Upper lobe of left lung (tissue), 4 donors: ENCODE measurements around the gene RBM20.

Source experiments
- CTCF ChIP-seq, 6 experiments: fragments of 450-650 bp in 4 of 6; fragments of 200-600 bp in 2 of 6; sonication (generic) in 2 of 6; IDR thresholded peaks; one replicate each; pipeline ENCODE4 v1.5.1; 2016 to 2019; ENCODE audit warnings: antibody characterized with exemption in 6 of 6
- EP300 ChIP-seq, 4 donors: sonication (generic); formaldehyde crosslinking; IDR thresholded peaks; one replicate each; pipeline ENCODE4 v1.5.1; 2017; ENCODE audit warnings: antibody characterized with exemption in 4 of 4, control low read depth in 2 of 4
- POLR2A ChIP-seq, 4 donors: fragments of 450-650 bp; IDR thresholded peaks; one replicate each; pipeline ENCODE4 v1.5.1; 2016 to 2017; ENCODE audit warnings: antibody characterized with exemption in 4 of 4, mild to moderate bottlenecking in 2 of 4
- POLR2AphosphoS5 ChIP-seq, 2 donors: sonication (generic); formaldehyde crosslinking; IDR thresholded peaks; one replicate each; pipeline ENCODE4 v1.5.1; 2017; ENCODE audit warnings: antibody characterized with exemption in 2 of 2

DNA sequence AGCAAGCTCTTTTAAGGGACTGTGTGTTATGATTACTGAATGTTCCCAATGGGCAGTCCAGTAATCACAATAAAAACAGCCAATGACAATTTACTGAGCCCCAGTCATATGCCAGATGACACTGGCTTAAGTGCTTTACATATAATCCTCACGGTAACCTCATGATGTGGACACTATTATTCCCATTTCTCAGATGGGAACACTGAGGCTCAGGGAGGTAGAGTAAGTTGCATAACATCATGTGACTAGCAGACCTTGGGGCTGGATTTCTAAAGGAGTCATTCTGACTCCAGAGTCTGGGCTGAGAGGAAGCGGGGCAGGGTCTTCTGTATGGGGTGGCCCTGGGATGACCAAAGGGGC is 7.6 kb upstream of the RBM20 start:
- TF ChIP-seq CTCF (IDR thresholded peaks at IDR 0.05) (no peak), EP300 (IDR thresholded peaks at IDR 0.05) (no peak), POLR2A (IDR thresholded peaks at IDR 0.05) (no peak), POLR2AphosphoS5 (IDR thresholded peaks at IDR 0.05) (no peak)
